Measurements from ENCODE around the gene APOO. TPM values are rescaled to one million over a fixed set of nuclear protein-coding genes. Genes with fewer than 3 reads are reported as not detected.

APOO gene
- total RNA-seq (2014; rRNA removed; shearing (Covaris generic)), result 29.4 and 49.9 TPM in 2 replicates

DNA sequence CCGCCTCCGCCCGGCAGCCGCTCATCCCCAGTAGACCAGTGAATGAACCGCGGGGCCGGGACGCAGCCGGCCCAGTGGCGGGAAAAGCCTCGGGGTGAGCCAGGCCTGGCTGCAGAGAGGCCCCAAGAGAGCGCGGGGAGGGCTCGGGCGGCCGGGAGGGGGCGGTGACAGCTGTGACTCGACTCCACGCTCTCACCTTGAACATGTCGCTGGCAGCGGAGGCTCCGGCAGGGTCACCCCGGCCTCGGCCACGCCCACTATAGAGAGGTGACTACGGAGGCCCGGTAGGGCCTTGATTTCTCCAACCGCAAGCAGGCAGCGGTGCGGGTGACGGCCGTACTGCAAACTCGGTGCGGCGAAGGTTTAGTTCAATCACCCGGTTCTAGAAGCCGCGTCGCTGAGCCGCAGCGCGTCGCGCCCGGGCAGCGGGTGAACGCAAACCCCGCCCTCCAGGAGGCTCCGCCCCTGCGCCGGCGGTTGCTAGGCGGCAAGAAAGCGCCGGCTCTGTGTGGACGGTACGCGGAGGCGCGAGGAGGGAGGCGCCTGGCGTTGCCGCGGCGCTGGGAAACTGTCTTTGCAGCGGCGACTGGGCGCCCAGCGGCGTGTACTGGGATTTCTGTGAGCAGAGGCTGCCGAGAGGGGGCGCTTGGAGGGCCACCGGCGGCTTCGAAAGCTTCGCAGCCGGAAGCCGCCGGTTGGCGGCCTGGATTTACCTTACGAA lies at the start of gene APOO, which contains the start of gene CXorf58:
Gene APOO (minus strand): TSS at position 441 of the 721 bp plus-strand sequence. CDS start 236 bp downstream, at position 205.
Gene CXorf58 (plus strand): TSS at position 509 of the 721 bp plus-strand sequence. CDS start 2,297 bp downstream, outside the sequence.
- DNase-seq (ENCODE audit: low read depth), result peak; percentile 94

DNA sequence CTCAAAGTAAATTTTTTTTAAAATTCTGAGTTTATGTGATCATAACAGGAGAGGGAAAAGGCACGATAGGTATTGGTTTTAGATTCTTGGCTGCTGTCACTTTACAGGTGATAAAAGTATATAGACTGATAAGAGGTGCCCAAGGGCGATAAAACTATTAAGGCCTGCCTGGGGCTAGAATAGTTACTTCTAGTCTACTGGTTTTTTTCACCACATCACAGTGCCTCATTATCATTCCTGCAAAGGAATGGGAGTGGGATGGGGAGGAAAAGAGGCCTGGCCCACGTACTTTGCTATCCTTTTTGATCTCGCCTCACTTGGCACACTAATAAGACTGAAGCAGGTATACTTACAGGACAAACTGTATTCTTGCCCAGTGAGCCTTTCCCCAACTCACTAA lies 46.7 kb upstream of the APOO start:
- DNase-seq (ENCODE audit: low read depth), result no peak

DNA sequence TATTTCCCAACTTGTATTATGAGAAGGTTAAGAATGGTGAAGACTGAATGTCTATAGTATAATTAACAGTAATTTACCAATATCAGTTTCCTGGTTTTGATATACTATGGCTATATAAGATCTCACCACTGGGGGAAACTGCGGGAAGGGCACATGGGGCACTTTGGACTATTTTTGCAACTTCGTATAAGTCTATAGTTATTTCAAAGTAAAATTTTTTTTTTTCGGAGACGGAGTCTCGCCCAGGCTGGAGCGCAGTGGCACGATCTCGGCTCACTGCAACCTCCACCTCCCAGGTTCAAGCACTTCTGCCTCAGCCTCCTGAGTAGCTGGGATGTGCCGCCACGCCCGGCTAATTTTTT lies 46.2 kb upstream of the APOO start:
- no peak for DNase-seq (ENCODE audit: low read depth)

DNA sequence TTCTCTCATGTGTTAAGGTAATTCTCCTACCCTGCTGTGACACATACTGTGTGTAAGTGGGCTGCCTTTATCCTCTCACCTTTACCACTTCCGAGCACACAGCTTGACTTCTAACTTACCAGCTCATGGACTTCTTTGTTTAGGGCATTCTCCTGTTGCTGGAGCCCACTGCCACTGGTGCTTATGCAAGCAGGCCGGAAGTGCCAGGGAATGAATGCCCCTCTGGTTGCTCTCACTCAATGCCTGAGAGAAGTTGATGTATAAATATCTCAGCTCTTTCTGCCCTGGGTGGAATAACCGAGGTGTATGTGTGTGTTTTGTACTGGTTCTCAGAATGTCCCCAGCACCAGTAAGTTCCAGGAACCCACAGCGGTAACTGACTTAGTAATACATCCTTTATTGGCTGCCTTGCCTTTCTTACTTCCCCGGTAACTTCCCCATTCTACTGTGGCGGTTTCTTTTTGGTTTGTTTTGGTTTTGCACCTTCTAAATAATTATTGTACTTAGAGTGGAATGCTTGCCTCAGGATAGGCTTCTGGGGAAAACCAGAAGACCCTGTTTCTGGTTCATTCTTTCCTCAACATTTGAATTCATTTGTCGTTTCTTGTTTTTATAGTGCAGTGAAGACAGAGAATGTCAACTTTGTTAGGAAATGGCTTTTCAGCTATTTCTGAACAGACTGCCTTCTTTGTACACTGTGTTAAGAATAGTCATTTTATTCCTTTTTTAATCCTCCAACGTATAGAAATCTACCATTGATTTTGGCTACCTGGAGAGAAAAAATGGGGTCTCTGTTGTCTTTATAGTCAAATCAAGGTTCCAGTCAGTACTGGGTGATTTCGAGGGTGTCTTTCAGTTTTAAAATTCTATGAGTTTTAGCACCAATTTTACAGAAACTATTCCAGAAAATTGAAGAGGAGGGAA lies 45.5 kb upstream of the APOO start:
- DNase-seq (ENCODE audit: low read depth), result peak; percentile 2

DNA sequence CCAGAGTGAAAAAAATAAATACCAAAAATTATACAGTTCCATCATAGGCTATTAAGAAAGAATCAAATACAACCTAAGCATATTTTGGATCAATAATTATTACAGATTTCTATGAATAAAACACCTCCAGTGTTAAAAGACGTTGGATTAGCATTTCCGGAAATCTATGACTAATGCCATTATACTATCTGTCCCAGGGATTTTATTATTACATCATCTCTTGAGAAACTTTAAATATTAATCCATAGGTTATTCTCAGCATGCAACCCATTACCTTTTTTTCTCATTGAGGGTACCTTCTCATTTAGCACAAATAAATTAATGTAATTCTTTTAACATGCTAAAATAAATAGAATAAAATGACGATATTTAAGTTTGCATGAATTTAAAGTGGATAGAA lies 44.7 kb upstream of the APOO start:
- no peak for DNase-seq (ENCODE audit: low read depth)

DNA sequence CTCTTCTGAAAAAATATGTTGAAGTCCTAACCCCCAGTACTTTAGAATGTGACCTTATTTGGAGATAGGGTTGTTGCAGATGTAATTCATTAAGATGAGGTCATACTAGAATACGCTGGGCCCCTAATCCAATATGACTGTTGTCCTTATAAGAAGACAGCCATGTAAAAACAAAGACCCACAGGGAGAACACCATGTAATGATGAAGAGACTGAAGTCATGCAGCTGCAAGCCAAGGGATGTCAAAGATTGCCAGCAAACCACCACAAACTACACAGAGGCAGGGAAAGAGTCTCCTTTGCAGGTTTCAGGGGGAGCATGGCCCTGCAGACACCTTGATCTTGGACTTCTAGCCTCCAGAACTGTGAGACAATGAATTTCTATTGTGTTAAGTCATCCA lies 37.5 kb upstream of the APOO start:
- DNase-seq (ENCODE audit: low read depth), result no peak

DNA sequence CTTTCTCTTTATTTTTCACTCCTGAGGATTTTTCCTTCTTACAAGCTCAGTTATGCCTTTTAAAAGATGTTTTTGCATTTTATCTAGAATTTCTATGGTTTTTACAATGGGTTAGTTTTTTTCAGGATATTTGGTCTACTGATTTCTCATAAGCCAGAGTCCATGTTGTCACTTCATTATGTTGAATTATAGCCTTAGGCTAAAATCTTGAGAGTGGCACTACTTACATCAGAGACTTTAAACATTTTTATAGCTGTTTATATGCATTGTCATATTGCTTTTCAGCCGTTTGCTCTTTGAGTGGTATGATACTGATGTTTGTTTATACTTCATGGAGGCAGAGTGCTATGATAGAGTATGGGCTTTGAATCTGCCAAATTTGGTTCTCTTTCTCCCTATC lies 36.5 kb upstream of the APOO start:
- no peak for DNase-seq (ENCODE audit: low read depth)

DNA sequence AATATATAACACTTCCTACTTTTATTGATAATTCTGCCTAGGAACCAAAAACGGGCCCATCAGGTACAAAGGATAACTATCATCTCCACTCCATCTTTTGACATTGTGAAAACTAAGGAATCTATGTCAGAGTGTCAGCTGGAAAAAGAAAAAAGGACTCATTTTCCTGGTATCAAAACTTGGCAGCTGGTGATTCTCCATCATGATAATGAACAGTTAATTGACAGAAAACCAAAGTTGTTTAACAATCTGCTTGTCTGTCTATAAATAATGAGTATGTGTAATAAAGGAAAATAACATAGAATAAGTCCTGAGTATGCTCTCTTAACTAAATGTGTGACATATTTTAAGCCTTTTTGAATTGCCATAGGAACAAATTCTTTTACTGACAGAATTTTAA lies 31.5 kb upstream of the APOO start:
- no peak for DNase-seq (ENCODE audit: low read depth)

DNA sequence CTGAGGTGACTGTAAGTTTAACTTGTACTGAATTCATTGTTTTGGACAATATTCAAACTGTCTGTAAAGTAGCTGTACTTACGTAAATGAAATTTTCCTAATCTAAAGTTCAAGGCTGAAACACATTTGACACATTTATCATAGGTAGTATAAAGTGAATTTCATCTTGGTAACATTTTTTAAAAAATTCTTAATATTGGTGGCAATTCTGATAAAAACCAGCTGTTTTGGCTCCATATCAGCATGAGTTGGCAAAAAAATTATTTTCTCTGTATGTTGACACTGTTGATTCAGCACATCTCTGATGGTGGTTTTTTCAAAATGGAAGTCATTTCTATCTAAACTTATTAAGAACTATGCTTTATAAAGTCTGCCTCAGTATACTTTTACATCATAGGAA lies 31.0 kb upstream of the APOO start:
- DNase-seq (ENCODE audit: low read depth), result no peak

DNA sequence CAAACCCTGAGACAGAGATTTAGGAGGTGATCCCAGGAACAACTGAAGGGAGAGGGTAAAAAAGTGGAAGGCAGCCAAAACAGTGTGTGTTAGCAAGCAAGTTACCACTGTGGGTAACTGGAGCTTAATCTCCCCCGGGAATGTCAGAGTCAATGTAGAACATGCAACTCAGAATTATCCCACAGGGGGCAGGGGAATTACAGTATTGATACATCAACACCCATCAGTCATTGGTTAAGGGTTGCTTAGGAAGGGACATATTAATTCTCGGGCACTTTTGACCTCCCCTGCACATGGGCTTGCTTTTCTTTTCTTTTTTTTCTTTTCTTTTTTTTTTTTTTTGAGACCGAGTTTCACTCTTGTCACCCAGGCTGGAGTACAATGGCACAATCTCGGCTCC lies 29.4 kb upstream of the APOO start:
- DNase-seq (ENCODE audit: low read depth), result no peak

DNA sequence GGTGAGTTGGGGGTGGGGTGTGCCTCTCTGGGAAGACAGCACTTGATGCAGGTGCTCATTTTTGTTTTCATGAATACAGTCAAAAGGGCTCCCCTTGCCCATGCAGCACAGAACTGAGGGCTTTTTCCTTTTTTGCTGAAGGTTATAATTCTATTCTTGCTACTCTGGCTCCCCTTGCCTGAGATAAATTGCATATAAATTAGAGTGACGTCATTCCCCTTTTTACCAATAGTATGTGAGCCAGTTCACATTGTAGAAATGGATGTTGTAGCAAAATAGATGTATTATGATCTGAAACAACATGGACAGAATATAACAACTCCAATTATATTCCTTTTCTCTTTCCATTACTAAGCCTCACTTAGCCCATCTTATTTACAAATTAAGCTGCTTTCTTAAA lies 28.4 kb upstream of the APOO start:
- DNase-seq (ENCODE audit: low read depth), result no peak

DNA sequence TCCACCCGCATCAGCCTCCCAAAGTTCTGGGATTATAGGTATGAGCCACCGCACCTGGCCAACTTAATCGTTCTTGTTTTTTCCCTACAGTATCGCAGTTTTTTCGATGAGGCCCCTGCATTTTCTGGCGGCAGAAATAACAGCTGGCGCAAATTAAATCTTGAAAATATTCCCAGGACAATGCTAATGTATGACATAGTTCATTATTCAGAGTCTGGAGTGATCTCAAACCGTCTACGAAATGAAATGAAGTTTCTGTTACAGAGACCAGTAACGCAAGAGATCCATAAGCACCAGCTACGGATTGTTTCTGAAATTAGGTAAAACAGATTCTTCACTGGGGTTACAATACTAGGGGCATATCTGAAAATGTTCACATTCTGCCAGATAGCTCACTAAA lies 27.4 kb upstream of the APOO start:
- DNase-seq (ENCODE audit: low read depth), result no peak

DNA sequence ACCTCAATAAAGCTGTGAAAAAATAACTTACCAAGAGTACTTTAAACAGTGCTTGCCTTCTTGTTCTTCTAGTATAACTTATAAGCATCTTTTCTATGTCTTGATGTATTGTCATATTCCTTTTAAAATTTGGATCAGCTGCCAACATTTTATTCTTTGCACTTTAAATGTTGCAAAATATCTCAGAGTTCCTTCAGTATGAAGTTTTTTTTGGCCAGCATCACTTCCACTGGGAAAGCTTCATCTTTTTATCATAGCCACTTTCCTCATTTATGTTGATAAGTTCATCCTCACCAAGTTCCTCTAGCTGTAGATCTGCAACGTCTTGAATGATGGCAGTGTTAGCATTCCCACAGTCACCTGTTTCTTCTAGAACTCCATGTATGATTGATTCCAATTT lies 24.3 kb upstream of the APOO start:
- no peak for DNase-seq (ENCODE audit: low read depth)

DNA sequence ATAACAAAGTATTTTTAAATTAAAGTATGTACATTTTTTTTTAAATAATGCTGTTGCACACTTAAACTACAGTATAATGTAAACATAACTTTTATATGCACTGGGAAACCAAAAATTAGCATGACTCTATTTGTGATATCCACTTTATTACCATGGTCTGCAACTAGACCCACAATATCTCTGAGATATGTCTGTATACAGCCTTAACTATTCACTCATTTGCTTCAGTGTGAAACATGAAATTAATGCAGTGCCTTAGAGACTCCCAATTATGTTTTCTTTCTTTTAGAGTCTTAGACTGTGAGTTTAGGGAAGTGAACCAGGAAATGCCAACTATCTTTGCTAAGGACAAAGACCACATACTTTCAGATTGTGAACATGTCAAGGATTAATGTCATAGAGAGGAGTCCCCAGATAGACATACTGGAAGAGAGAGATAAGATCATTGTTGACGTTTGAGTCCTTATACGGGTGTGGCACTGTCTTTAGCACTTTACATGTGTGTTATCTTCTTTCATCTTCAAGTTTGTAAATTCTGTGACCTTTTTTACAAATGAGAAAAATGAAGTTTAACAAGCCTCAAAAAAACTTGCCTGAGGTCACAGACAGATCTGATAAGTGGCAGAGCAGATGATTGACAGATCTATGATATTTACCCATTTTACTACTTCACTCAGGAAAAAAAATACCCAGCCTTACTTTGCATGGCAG lies 23.3 kb upstream of the APOO start:
- no peak for DNase-seq (ENCODE audit: low read depth)

DNA sequence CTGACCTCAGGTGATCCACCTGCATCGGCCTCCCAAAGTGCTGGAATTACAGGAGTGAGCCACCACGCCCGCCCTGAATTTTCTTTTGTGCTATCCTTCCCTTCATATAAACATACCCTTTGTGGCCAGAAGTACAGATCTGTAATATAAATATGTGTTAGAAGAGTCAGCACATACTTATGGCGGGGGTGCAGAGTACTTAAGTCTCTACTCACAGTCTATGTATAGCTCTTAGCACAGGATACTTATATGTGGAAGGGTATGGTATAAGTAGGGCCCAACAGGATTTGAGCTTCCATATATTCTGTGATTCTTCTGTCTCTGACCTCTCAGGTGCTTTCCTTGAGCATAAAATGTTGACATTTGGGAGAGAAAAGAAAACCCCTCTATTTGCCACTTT lies 18.3 kb upstream of the APOO start:
- DNase-seq (ENCODE audit: low read depth), result no peak

DNA sequence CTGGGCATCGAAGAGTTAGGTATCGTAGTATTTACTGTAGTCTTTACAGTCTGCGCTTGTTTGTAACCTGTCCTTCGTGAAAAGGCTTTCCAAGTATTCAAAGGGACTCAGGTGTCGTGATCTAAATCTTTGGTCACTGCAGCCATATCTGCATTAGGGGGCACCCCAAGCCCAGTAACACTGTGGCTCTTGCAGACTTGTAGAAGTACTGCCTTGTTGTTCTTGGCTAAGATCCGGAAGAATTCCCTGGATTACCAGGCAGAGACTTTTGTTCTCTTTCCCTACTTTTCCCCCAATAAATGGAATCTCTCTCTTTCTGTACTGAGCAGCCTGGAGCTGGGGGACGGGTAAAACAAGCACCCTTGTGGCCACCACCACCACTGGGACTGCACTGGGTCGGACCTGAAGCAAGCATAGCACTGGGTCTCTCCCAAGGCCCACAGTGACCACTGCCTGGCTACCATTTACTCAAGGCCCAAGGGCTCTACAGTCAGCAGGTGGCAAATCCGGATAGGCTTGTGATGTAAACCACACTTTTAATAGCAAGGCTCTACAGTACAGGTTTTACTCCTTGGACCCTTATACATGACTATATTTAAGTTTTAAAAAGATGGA lies 12.1 kb upstream of the APOO start:
- no peak for DNase-seq (ENCODE audit: low read depth)

DNA sequence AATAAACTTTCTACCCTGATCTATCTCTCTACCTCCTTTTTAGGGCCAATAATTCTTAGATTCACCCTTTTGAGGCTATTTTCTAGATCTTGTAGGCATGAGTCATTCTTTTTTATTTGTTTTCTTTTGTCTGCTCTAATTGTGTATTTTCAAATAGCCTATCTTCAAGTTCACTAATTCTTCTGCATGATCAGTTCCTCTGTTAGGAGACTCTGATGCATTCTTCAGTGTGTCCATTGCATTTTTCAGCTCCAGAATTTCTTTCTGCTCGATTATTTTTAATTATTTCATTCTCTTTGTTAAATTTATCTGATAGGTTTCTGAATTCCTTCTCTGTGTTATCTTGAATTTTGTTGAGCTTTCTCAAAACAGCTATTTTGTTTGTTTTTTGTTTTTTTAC lies 11.4 kb upstream of the APOO start:
- no peak for DNase-seq (ENCODE audit: low read depth)

DNA sequence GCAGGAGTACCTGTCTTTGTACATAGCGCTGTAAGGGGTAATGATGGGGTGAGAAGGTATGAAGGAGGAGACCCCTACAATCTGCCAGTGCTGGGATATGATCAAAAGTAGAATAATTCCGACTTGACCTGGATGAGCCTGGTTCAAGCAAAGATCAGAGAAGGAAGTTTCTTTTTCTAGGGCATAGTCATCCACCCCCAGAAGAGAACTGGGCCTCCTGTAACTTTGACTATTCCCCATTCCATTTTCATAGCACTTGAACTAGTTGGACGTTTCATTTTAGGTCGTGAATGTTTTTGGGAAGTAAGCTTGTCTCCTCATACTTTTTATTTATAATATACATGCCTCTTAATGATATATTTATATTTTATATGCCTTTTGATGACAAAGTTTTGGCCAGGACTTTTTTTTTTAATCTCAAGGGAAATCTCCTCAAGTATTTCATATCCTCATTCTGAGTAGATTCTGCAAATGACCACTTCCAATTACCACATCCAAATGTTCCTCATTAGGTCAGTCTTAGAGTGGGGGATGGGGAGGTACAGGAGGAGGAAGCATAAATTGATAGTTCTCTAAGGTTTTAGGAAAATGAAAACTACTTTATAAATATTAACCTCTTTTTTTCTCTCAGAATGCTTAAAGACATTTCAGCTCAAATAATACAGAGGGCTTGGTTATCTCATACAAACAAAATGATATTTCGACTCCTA lies 3.5 kb upstream of the APOO start:
- DNase-seq (ENCODE audit: low read depth), result no peak

DNA sequence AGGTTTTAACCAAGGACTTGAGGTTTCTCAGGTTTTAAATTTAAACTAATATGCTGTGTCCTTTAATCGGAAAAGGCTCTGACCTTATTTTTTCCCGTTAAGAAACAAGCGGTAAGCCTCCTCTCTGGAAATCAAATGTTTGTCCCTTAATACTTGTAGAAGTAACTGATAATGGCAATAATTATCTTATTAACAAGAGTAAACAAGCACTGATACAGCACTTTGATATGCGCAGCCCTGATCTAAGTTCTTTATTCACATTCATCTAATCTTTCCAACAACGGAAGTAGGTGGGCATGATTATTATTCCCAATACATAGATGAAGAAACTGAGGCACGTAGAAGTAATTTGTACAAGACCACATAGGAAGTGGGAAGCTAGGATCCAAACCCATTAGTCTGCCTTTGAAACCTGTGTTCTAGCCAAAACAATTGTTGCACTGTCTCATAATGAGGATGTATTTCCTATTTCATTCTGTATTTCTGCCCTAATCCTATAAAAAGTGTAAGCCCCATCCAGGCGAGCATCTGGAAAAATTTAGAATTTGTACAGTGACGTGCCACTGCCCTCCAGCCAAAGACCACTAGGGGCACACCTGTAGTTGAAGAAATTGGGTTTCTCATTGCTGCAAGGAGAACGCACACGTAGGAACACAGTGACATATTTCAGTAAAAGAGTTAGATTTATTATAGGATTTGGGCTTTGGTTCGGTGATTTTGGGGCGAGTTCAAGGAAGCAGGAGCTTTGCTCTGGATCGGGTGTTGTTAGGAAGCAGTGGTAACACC lies 674 bp upstream of the APOO start:
- DNase-seq (ENCODE audit: low read depth), result no peak

DNA sequence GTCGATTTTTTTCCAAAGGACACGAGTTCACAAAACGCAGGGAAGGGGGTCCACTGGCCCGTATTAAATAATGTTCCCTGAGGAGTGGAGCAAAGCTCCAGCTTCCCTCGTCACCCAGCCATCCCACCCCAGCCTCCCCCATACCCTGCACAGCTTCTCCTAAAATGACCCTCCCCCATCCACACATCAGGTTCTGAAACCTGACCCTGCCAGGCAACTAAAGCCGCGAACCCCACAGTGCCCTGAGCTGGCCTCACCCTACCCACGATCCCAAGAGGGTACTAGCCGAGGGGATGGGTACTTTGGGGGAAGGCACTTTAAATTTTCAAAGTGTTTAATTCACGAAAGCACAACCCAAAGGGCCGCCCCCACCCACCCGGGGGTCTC lies 634 bp downstream of the APOO start:
- DNase-seq (ENCODE audit: low read depth), result no peak

DNA sequence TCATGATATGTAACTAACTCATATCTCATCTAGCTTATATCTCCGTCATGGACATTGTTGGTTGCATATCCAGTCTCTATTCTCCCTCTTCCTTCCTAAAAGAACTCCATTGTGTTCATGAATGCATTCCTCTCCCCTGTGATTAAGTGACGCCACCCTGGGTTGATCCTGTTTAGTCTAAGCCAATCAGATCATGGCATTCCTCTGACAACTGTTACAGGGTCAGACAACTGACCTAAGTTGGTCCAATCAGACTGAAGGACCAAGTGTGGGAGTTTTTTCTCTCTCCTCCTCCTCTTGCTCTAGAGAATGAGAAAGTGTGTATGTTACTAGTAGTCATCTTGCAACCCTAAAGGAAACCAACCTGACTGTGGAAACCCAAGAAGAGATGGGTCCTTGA lies 3.6 kb downstream of the APOO start:
- DNase-seq (ENCODE audit: low read depth), result no peak

Data from Daoy (cell line).